Heart left ventricle (tissue), 16 donors: ENCODE results near the gene RTL5. TPM values are rescaled to one million over a fixed set of nuclear protein-coding genes. Genes with fewer than 3 reads are reported as not detected.

Source experiments
- ATAC-seq, 4 donors: fragments of 200-7000 bp; cut with Tn5 transposase; one replicate each; pipeline ENCODE4 v1.9.1; 2020 to 2022; ENCODE audit warnings: moderate library complexity in 4 of 4, mild to moderate bottlenecking in 3 of 4, moderate number of reproducible peaks in 1 of 4
- DNase-seq, 5 donors: peaks; one replicate each; pipeline ENCODE4 v3.0.0-alpha.2; 2020
- H3K27ac ChIP-seq, 12 donors: fragments of 200-600 bp; sonication (generic) in 4 of 12; one replicate each; pipeline versions ENCODE4 v1.5.0 to v1.8.0; 2016 to 2022; ENCODE audit warnings: mild to moderate bottlenecking in 2 of 12
- H3K27me3 ChIP-seq, 9 donors: fragments of 200-600 bp; sonication (generic) in 2 of 9; one replicate each; pipeline versions ENCODE4 v1.5.1 to v1.8.0; 2016 to 2022; ENCODE audit warnings: mild to moderate bottlenecking in 3 of 9
- H3K36me3 ChIP-seq, 9 donors: fragments of 200-600 bp; sonication (generic) in 2 of 9; one replicate each; pipeline versions ENCODE4 v1.5.0 to v1.8.0; 2018 to 2022; ENCODE audit warnings: mild to moderate bottlenecking in 2 of 9
- H3K4me1 ChIP-seq, 12 donors: fragments of 200-600 bp; sonication (generic) in 4 of 12; one replicate each; pipeline versions ENCODE4 v1.5.0 to v1.8.0; 2016 to 2022; ENCODE audit warnings: mild to moderate bottlenecking in 3 of 12
- H3K4me3 ChIP-seq, 12 donors: fragments of 200-600 bp; sonication (generic) in 4 of 12; one replicate each; pipeline versions ENCODE4 v1.5.0 to v1.8.0; 2017 to 2022; ENCODE audit warnings: mild to moderate bottlenecking in 9 of 12, moderate library complexity in 4 of 12
- H3K9me3 ChIP-seq, 12 donors: fragments of 200-600 bp; sonication (generic) in 4 of 12; one replicate each; pipeline versions ENCODE4 v1.5.0 to v1.8.0; 2016 to 2022; ENCODE audit warnings: mild to moderate bottlenecking in 1 of 12
- POLR2A ChIP-seq, 2 donors: fragments of 450-650 bp; IDR thresholded peaks; one replicate each; pipeline ENCODE4 v1.6.1; 2017; ENCODE audit warnings: antibody characterized with exemption in 2 of 2, mild to moderate bottlenecking in 2 of 2, moderate library complexity in 2 of 2
- WGBS, 4 donors: extraction: QIAGEN DNeasy Blood & Tissue Kit in 2 of 4; methylation state at CpG; one replicate each; pipeline versions ENCODE4 v1.1.5 to v1.1.7; 2013 to 2018; 5-methylcytosine and 5-hydroxymethylcytosine counted together
- intact Hi-C, 10 donors: fragments of 100-400 bp; cut with DNase I; formaldehyde crosslinking; loops; one replicate each; pipeline versions ENCODE4 v1.11.1 to v1.14.2; 2022
- polyA plus RNA-seq, 2 donors: library from polyadenylated mRNA; stranded (reverse); fragments of 200-250 nt; gene quantifications; one replicate each; pipeline ENCODE4 v1.2.3, GENCODE V29; 2013
- total RNA-seq, 9 donors: library from RNA; depleted of rRNA in 2 of 9; stranded (reverse); fragments of >200 nt in 2 of 9; fragmentation: NEBNext Ultra II Directional in 3 of 9; extraction: Animal tissue kit (Norgen Biotek cat#: 25700) in 3 of 9; gene quantifications; one replicate each; pipeline versions ENCODE4 v1.1.0 to v1.2.4, GENCODE V29; 2016 to 2023
- TF ChIP-seq, protein P1 (sequence below), 12 donors: fragments of 200-600 bp; sonication (generic) in 4 of 12; IDR thresholded peaks; one replicate each; pipeline versions ENCODE4 v1.5.0 to v1.8.0; 2018 to 2022; ENCODE audit warnings: antibody characterized with exemption in 12 of 12, mild to moderate bottlenecking in 5 of 12
- donor health status: ischemic (EF 13 %, LVEDD 7.1; RV severe dilation, severe dysfunction).
- donor health status: healthy with polysubstance abuse.
- donor health status: DM: no; HTN: yes; CAD: no.
- donor health status: DM: no; HTN: no; CAD: no.
- donor health status: ischemic (EF 25% LVEDD 6.9; RV normal size, moderate dysfunction).
- donor health status: ischemic (EF 25% LVEDD 5.7; RV mildly dilated, moderate dysfunction).
- donor health status: healthy.
- donor health status: DM: yes; HTN: yes; CAD: no.
- donor health status: ischemic (EF 35%, LVEDD 5.7; RV mildly dilated, moderate dysfunction).
- donor health status: nonischemic (EF 11% LVEDD 7.7; RV severe dilation, severe dysfunction).
- donor health status: DM: yes; HTN: yes; CAD: no.
- donor health status: PGD.
- donor health status: ischemic (EF 29% LVEDD 5.4; RV normal size, mild dysfunction).
- donor health status: nonischemic (EF 23%, LVEDD 6.1; RV moderate dilation, normal function).

RTL5 gene
- total and polyA plus RNA-seq, 11 donors: 1.2 to 6.0 (median 2.5) TPM

DNA sequence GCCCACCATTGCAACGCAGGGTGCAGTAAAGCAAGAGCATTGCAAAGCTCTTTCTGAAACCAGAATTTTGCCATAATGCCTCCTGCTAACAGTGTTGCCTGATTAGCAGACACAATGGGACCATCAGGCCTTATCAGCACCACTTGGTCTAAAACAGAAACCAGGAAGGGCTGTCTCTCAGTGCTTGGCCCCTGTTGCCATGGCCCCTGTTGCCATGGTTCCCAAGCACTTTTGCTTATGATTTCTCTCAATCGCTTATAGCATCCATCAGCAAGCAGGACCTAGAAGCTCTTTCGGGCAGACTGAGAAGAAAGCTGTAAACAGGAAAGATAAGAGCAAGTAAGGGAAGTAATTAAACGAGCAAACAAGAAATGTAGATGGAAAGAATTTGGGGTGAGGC lies 36.8 kb downstream of the RTL5 start:
- Histone ChIP-seq H3K4me3 (no peak overlapping the region), H3K27ac (peak overlapping the region in 1 of 12 donors; percentile 29), H3K4me1 (peaks cover 0 to 23% (median 6%) of the 10 kb centered on the region in 12 donors), H3K36me3 (no peaks in the 10 kb centered on the region), H3K27me3 (peaks cover 0 to 14% (median 0%) of the 10 kb centered on the region in 9 donors), H3K9me3 (peaks cover 0 to 5% (median 0%) of the 10 kb centered on the region in 12 donors)
- DNase-seq: peak; percentile 51 to 64 (median 59)
- TF ChIP-seq, protein P1, sequence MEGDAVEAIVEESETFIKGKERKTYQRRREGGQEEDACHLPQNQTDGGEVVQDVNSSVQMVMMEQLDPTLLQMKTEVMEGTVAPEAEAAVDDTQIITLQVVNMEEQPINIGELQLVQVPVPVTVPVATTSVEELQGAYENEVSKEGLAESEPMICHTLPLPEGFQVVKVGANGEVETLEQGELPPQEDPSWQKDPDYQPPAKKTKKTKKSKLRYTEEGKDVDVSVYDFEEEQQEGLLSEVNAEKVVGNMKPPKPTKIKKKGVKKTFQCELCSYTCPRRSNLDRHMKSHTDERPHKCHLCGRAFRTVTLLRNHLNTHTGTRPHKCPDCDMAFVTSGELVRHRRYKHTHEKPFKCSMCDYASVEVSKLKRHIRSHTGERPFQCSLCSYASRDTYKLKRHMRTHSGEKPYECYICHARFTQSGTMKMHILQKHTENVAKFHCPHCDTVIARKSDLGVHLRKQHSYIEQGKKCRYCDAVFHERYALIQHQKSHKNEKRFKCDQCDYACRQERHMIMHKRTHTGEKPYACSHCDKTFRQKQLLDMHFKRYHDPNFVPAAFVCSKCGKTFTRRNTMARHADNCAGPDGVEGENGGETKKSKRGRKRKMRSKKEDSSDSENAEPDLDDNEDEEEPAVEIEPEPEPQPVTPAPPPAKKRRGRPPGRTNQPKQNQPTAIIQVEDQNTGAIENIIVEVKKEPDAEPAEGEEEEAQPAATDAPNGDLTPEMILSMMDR (IDR thresholded peaks at IDR 0.05): no peak
- intact Hi-C loops: no loop called here
- 15 to 41% (median 25%) methylated on average over 4 of the region's 4 CpGs for WGBS, 4 donors
- ATAC-seq: peak in 3 of 4 donors; percentile 67 to 88 (median 87)

DNA sequence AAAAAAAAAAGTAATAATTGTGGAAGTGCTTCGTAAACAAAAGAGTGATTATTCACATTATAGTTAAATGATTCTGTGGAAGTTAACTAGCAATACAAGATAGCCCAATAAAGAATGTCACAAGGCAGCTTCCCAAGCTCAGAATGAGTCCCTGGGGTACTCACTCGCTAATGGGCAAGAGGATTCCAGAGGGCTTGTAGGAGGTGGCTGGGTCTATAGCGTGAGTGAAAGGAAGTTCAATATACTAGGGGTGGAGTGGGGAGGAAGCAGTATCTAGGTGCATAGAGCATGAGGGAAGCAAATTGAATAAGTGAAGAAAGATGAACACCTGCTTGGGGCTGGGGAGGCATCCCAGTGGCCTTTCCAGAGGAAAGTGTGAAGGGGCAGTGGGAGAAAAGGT lies 42.5 kb downstream of the RTL5 start:
- no peak overlapping the region for H3K27ac ChIP-seq
- TF ChIP-seq, protein P1 (IDR thresholded peaks at IDR 0.05): no peak
- no peak for TF ChIP-seq POLR2A (IDR thresholded peaks at IDR 0.05)
- WGBS, 4 donors: 50 to 69% (median 52%) methylated on average over 3 of the region's 3 CpGs
- H3K36me3 ChIP-seq: no peaks in the 10 kb centered on the region
- intact Hi-C loops: no loop called here
- no peak overlapping the region for H3K4me3 ChIP-seq
- H3K27me3 ChIP-seq: peaks cover 0 to 15% (median 0%) of the 10 kb centered on the region in 9 donors
- DNase-seq: no peak
- no peak for ATAC-seq
- peaks cover 0 to 4% (median 0%) of the 10 kb centered on the region in 12 donors for H3K4me1 ChIP-seq
- peaks cover 0 to 5% (median 0%) of the 10 kb centered on the region in 12 donors for H3K9me3 ChIP-seq

DNA sequence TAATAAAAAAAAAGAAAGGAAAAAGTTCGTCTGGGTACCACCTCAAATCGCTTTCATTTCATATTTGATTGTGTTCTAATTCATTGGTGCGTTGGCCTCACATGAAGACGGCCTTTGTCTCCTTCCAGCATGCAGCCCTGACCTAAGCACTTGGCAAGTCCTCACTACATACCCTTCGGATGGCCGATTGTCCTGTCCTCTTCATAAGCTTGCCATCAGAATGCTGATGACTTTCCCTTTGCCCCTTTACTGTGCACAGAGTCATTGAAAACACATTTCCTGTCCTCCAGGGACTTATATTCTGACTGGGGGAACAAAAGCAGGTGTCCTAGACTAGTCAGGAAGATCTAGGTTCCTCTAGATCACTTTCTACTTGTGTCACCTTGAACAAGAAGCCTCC lies 43.0 kb downstream of the RTL5 start:
- Histone ChIP-seq H3K4me3 (no peak overlapping the region), H3K27me3 (peaks cover 0 to 20% (median 0%) of the 10 kb centered on the region in 9 donors), H3K4me1 (peaks cover 0 to 6% (median 0%) of the 10 kb centered on the region in 12 donors), H3K9me3 (peaks cover 0 to 5% (median 0%) of the 10 kb centered on the region in 12 donors), H3K27ac (no peak overlapping the region), H3K36me3 (no peaks in the 10 kb centered on the region)
- DNase-seq (no peak), ATAC-seq (no peak)
- intact Hi-C loops: no loop called here
- WGBS, 4 donors: 58 to 79% (median 70%) methylated on average over 6 of the region's 6 CpGs
- TF ChIP-seq POLR2A (IDR thresholded peaks at IDR 0.05): no peak
- TF ChIP-seq, protein P1 (IDR thresholded peaks at IDR 0.05): no peak

DNA sequence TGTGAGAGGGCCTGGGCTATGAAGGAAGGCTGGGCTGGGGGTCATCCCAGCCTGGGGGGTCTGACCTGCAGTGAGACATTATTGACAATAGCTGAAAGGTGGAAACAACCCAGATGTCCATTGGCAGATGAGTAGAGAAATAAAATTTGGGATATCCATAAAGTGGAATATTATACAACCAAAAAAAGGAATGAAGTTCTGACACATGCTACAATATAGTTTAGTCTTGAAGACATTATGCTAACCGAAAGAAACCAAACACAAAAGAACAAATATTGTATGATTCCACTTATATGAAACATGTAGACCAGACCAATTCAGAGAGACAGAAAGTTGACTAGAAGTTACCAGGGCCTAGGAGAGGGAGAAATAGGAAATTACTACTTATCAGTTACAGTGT lies 44.7 kb downstream of the RTL5 start:
- Histone ChIP-seq H3K27me3 (peaks cover 0 to 20% (median 0%) of the 10 kb centered on the region in 9 donors), H3K4me3 (no peak overlapping the region), H3K4me1 (peaks cover 0 to 9% (median 0%) of the 10 kb centered on the region in 12 donors), H3K27ac (no peak overlapping the region), H3K9me3 (peaks cover 0 to 5% (median 0%) of the 10 kb centered on the region in 12 donors), H3K36me3 (no peaks in the 10 kb centered on the region)
- TF ChIP-seq, protein P1 (IDR thresholded peaks at IDR 0.05): no peak
- no peak for TF ChIP-seq POLR2A (IDR thresholded peaks at IDR 0.05)
- ATAC-seq (no peak), DNase-seq (no peak)
- 92 to 98% (median 94%) methylated on average over 1 of the region's 1 CpG for WGBS, 4 donors
- intact Hi-C loops: no loop called here
